ENCODE data around the gene GPC1. TPM values are rescaled to one million over a fixed set of nuclear protein-coding genes. Genes with fewer than 3 reads are reported as not detected.

GPC1 gene
- total and polyA plus RNA-seq, 4 donors, result 23.2 to 62.5 (median 26.5) TPM

DNA sequence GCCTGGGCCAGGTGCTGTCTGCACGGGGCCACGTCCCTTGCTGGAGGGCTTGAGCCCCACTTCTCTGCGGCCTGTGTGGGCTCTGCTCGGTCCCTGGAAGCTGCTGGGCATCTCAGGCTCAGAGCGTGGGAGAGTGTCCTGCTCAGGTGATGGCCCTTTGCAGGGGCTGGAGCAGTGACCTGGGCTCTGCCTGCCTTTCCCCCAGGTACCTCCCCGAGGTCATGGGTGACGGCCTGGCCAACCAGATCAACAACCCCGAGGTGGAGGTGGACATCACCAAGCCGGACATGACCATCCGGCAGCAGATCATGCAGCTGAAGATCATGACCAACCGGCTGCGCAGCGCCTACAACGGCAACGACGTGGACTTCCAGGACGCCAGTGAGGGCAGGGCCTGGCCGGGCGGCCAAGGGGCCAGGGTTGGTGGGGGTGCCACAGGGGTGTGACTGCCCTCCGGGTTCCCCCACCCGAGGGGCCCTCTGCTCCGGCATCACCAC lies 29.9 kb downstream of the GPC1 start:
- Histone ChIP-seq H3K9ac (ENCODE audit: insufficient read depth in 1 of 2, low read length in 2 of 2) (no peak overlapping the region), H3K4me3 (no peak overlapping the region), H3K27ac (ENCODE audit: low read depth in 1 of 2, low read length in 1 of 2) (no peak overlapping the region), H3K4me1 (ENCODE audit: control insufficient read depth in 5 of 5, insufficient read depth in 5 of 5, low read length in 5 of 5) (peaks cover 0 to 2% (median 0%) of the 10 kb centered on the region in 5 donors), H3K27me3 (ENCODE audit: control insufficient read depth in 3 of 3, insufficient read depth in 3 of 3, low read length in 2 of 3) (no peaks in the 10 kb centered on the region), H3K36me3 (ENCODE audit: control insufficient read depth in 4 of 4, insufficient read depth in 4 of 4, low read length in 4 of 4) (peaks cover 0 to 18% (median 6%) of the 10 kb centered on the region in 4 donors), H3K9me3 (ENCODE audit: control insufficient read depth in 4 of 4, insufficient read depth in 3 of 4, low read length in 3 of 4) (no peaks in the 10 kb centered on the region)
- 92 to 96% methylated on average over 22 of the region's 22 CpGs for WGBS, 2 donors
- peak in 1 of 3 donors; percentile 4 for DNase-seq
- TF ChIP-seq, protein P1, sequence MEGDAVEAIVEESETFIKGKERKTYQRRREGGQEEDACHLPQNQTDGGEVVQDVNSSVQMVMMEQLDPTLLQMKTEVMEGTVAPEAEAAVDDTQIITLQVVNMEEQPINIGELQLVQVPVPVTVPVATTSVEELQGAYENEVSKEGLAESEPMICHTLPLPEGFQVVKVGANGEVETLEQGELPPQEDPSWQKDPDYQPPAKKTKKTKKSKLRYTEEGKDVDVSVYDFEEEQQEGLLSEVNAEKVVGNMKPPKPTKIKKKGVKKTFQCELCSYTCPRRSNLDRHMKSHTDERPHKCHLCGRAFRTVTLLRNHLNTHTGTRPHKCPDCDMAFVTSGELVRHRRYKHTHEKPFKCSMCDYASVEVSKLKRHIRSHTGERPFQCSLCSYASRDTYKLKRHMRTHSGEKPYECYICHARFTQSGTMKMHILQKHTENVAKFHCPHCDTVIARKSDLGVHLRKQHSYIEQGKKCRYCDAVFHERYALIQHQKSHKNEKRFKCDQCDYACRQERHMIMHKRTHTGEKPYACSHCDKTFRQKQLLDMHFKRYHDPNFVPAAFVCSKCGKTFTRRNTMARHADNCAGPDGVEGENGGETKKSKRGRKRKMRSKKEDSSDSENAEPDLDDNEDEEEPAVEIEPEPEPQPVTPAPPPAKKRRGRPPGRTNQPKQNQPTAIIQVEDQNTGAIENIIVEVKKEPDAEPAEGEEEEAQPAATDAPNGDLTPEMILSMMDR (IDR thresholded peaks at IDR 0.05; ENCODE audit: control extremely low read depth, extremely low read depth), result no peak
- ATAC-seq (ENCODE audit: insufficient read depth, low FRiP score), result no peak

DNA sequence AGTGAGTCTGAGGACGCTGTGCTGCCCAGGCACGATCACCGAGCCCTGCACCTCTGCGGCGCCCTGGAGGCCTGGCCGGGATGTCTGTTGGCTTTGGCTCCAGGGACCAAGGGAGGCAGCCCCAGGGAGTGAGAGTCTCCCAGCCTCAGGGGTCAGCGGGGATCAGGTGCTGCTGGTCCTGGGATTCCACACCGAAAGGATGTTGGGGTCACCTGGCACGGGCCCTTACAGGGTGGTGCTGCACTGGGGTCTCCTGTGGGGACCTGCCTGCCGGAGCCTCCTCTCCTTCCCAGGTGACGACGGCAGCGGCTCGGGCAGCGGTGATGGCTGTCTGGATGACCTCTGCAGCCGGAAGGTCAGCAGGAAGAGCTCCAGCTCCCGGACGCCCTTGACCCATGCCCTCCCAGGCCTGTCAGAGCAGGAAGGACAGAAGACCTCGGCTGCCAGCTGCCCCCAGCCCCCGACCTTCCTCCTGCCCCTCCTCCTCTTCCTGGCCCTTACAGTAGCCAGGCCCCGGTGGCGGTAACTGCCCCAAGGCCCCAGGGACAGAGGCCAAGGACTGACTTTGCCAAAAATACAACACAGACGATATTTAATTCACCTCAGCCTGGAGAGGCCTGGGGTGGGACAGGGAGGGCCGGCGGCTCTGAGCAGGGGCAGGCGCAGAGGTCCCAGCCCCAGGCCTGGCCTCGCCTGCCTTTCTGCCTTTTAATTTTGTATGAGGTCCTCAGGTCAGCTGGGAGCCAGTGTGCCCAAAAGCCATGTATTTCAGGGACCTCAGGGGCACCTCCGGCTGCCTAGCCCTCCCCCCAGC lies 30.5 kb downstream of the GPC1 start:
- Histone ChIP-seq H3K9me3 (ENCODE audit: control insufficient read depth in 4 of 4, insufficient read depth in 3 of 4, low read length in 3 of 4) (no peaks in the 10 kb centered on the region), H3K9ac (ENCODE audit: insufficient read depth in 1 of 2, low read length in 2 of 2) (no peak overlapping the region), H3K27ac (ENCODE audit: low read depth in 1 of 2, low read length in 1 of 2) (no peak overlapping the region), H3K36me3 (ENCODE audit: control insufficient read depth in 4 of 4, insufficient read depth in 4 of 4, low read length in 4 of 4) (peaks cover 0 to 18% (median 6%) of the 10 kb centered on the region in 4 donors), H3K4me3 (no peak overlapping the region), H3K27me3 (ENCODE audit: control insufficient read depth in 3 of 3, insufficient read depth in 3 of 3, low read length in 2 of 3) (no peaks in the 10 kb centered on the region), H3K4me1 (ENCODE audit: control insufficient read depth in 5 of 5, insufficient read depth in 5 of 5, low read length in 5 of 5) (peaks cover 0 to 7% (median 0%) of the 10 kb centered on the region in 5 donors)
- 75 to 76% methylated on average over 28 of the region's 28 CpGs for WGBS, 2 donors
- DNase-seq, result peak in 1 of 3 donors; percentile 12
- ATAC-seq (ENCODE audit: insufficient read depth, low FRiP score), result no peak
- TF ChIP-seq, protein P1 (IDR thresholded peaks at IDR 0.05; ENCODE audit: control extremely low read depth, extremely low read depth), result no peak

DNA sequence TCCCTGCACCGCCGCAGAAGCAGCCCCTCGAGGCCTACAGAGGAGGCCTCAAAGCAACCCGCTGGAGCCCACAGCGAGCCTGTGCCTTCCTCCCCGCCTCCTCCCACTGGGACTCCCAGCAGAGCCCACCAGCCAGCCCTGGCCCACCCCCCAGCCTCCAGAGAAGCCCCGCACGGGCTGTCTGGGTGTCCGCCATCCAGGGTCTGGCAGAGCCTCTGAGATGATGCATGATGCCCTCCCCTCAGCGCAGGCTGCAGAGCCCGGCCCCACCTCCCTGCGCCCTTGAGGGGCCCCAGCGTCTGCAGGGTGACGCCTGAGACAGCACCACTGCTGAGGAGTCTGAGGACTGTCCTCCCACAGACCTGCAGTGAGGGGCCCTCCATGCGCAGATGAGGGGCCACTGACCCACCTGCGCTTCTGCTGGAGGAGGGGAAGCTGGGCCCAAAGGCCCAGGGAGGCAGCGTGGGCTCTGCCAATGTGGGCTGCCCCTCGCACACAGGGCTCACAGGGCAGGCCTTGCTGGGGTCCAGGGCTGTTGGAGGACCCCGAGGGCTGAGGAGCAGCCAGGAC lies 31.2 kb downstream of the GPC1 start:
- peaks cover 0 to 7% (median 0%) of the 10 kb centered on the region in 5 donors for H3K4me1 ChIP-seq (ENCODE audit: control insufficient read depth in 5 of 5, insufficient read depth in 5 of 5, low read length in 5 of 5)
- no peak overlapping the region for H3K9ac ChIP-seq (ENCODE audit: insufficient read depth in 1 of 2, low read length in 2 of 2)
- 88 to 89% methylated on average over 19 of the region's 19 CpGs for WGBS, 2 donors
- no peak overlapping the region for H3K27ac ChIP-seq (ENCODE audit: low read depth in 1 of 2, low read length in 1 of 2)
- TF ChIP-seq, protein P1 (IDR thresholded peaks at IDR 0.05; ENCODE audit: control extremely low read depth, extremely low read depth), result no peak
- peaks cover 0 to 18% (median 6%) of the 10 kb centered on the region in 4 donors for H3K36me3 ChIP-seq (ENCODE audit: control insufficient read depth in 4 of 4, insufficient read depth in 4 of 4, low read length in 4 of 4)
- H3K9me3 ChIP-seq (ENCODE audit: control insufficient read depth in 4 of 4, insufficient read depth in 3 of 4, low read length in 3 of 4), result no peaks in the 10 kb centered on the region
- DNase-seq (peak in 1 of 3 donors; percentile 10), ATAC-seq (ENCODE audit: insufficient read depth, low FRiP score) (no peak)
- no peak overlapping the region for H3K4me3 ChIP-seq
- H3K27me3 ChIP-seq (ENCODE audit: control insufficient read depth in 3 of 3, insufficient read depth in 3 of 3, low read length in 2 of 3), result no peaks in the 10 kb centered on the region

All from lung (tissue), 12 donors.